ENCODE results near the gene METAP1D. TPM values are rescaled to one million over a fixed set of nuclear protein-coding genes. Genes with fewer than 3 reads are reported as not detected.

The METAP1D gene
- total RNA-seq: 2.3 and 4.9 TPM in 2 replicates

DNA sequence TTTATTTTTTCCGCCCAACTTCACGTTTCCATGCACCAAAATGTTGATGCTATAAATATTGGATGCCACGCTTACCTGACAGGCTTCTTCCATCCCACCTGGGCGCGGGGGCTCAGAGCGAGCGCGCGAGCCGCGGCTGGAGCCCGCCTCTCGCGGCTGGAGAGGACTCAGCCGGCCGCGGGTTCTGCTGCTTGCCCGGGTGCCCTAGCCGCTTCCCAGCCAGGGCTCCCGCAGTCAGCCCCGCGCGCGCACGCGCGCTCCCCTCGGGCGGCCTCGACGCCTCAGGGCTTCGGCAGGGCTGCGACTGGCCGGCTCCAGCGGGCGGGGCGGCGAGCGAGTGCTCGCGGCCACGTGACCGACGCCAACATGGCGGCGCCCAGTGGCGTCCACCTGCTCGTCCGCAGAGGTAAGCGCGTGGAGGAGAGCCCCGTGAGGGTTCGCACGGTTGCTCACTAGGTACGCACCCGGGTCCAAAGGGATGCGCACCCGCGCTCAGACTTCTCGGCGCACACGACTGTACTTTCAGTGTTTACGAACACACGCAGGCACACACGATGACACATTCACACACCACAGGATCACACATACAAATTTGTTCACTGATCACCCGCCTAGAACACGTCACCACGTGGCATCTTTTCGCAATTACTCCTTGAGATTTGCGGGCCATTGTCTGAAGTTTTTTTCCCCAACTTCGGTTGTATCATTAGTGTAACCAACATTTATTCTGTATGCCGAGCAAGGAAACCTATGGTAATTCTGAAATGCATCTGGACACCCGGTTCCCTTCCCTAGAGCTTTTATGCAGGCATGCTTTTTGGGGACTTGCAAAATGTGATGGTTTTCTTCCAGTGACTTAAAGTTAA, at the start of gene METAP1D:
Gene METAP1D, plus strand, starts transcription at position 350 of the 866 bp plus-strand sequence. Its CDS starts 17 bp downstream, at position 367.

DNA sequence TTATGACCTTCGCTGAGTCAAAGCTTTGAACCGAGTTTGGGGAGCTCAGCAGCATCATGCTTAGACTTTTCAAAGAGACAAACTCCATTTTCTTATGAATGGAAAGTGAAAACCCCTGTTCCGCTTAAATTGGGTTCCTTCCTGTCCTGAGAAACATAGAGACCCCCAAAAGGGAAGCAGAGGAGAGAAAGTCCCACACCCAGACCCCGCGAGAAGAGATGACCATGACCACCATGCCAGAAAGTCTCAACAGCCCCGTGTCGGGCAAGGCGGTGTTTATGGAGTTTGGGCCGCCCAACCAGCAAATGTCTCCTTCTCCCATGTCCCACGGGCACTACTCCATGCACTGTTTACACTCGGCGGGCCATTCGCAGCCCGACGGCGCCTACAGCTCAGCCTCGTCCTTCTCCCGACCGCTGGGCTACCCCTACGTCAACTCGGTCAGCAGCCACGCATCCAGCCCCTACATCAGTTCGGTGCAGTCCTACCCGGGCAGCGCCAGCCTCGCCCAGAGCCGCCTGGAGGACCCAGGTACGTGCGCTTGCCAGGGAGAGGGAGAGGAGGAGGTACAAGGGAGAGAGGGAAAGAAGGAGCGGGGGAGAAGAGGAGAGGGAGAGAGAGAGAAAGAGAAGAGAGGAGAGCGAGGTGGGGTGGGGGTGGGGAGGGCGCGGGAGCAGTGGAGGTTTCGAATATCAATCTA, 85.9 kb downstream of the METAP1D start, which contains the start of gene DLX1:
Gene DLX1, plus strand, starts transcription at position 48 of the 700 bp plus-strand sequence. Its CDS starts 171 bp downstream, at position 219.

DNA sequence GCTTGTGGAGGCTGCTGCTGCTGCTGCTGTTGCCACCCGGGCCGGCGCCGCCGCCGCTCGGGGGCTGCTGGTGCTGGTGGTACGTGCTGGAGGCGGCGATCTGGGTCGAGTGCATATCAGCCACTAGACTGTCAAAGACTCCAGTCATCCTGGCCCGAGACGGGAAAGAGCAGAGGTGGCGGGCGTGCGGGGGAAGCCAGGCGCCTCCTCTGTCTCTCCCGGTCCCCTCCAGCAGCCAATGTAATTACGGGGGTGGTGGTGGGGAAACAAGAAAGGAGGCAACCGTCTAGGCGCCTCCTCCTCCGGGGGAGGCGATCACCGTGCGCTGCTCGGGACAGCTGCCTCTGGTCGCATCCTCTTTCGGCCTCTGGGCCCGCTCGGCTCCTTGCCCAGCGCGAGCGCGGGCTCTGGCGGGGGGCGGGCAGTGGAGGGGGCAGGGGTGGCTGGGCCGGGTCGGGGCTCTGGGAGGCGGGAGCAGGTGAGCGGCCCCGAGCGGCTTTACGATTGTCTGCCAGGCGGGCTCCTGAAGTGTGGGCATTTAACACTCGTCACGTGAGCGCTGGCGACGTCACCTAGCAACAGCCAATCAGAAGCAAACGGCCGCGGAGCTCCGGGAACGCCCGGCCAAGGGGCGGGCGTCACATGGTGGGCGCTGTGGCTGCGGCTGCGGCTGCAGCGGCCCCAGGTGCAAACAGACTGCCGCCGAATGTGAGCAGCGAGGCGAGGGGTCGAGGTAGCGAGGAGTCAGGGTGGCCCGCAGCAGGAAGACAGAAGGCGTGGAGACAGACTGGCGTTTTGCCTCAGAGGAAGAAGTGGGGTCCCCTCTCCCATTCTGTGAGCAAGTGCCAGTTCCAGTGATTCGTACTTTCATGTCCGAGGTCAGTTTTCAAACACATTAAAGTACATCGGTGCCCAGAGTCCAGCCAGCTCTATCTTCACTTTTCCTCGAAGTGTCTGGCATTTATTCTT, 102.9 kb downstream of the METAP1D start, which contains the start of gene DLX2:
Gene DLX2, minus strand, starts transcription at position 510 of the 969 bp plus-strand sequence. Its CDS starts 362 bp downstream, at position 148.

Other genes starting within 250 kb of the METAP1D start
- 11.0 and 19.1 TPM in 2 replicates for gene SLC25A12, start 105.7 kb upstream of the METAP1D start, total RNA-seq
- gene HAT1, start 77.5 kb upstream of the METAP1D start, total RNA-seq: 19.4 and 20.8 TPM in 2 replicates
- gene DLX1, start 85.6 kb downstream of the METAP1D start, total RNA-seq: not detected in 2 replicates
- gene DLX2, start 102.9 kb downstream of the METAP1D start, total RNA-seq: 0.85 TPM in 1 of 2 replicates, not detected in the other

Data from pericardium fibroblast (primary cell).